Stimulated activated CD8-positive, alpha-beta memory T cell treated with anti-CD3 and anti-CD28 coated beads, Interleukin-15, amount 100 ng/mL, for 48 hours (primary cell): ENCODE results near the gene RPS3A.
"Not testable (repeated sequence)": the region's sequence is repeated elsewhere in the genome, so short reads cannot be mapped to it uniquely, and the experiment has no call there.

Experiments
- DNase-seq, 2 donors: peaks; one replicate each; pipeline ENCODE4 v3.0.0-alpha.2; 2020; ENCODE audit warnings: low read depth in 2 of 2

The RPS3A gene

GRCh38 chr4:151114986-151115385 lies 15.6 kb downstream of the RPS3A start:
- DNase-seq: no peak

- no peak for DNase-seq
These were observed 18.0 kb downstream of the RPS3A start for GRCh38 chr4:151117371-151117962.

- no peak for DNase-seq
These were observed 30.4 kb downstream of the RPS3A start for GRCh38 chr4:151129796-151130195.

GRCh38 chr4:151133311-151133710 lies 33.9 kb downstream of the RPS3A start:
- DNase-seq: no peak

GRCh38 chr4:151136048-151136447 lies 36.6 kb downstream of the RPS3A start:
- DNase-seq: not testable (repeated sequence)

GRCh38 chr4:151139814-151140213 lies 40.4 kb downstream of the RPS3A start:
- no peak for DNase-seq

GRCh38 chr4:151142758-151143157 lies 43.3 kb downstream of the RPS3A start:
- DNase-seq: no peak

- no peak for DNase-seq
These were observed 43.7 kb downstream of the RPS3A start for GRCh38 chr4:151143162-151143561.

- no peak for DNase-seq
These were observed 44.4 kb downstream of the RPS3A start for GRCh38 chr4:151143811-151144210.

- no peak for DNase-seq
These were observed 45.1 kb downstream of the RPS3A start for GRCh38 chr4:151144329-151145072.

- DNase-seq: no peak
These were observed 47.6 kb downstream of the RPS3A start for GRCh38 chr4:151147000-151147399.

- no peak for DNase-seq
These were observed 48.8 kb downstream of the RPS3A start for GRCh38 chr4:151148261-151148660.

- no peak for DNase-seq
These were observed 51.6 kb downstream of the RPS3A start for GRCh38 chr4:151150821-151151580.

- no peak for DNase-seq
These were observed 52.6 kb downstream of the RPS3A start for GRCh38 chr4:151152028-151152427.

GRCh38 chr4:151153585-151153984 lies 54.2 kb downstream of the RPS3A start:
- DNase-seq: no peak
